ENCODE measurements around the gene GET3.
"Not testable (repeated sequence)": the region's sequence is repeated elsewhere in the genome, so short reads cannot be mapped to it uniquely, and the experiment has no call there.

GET3 gene

DNA sequence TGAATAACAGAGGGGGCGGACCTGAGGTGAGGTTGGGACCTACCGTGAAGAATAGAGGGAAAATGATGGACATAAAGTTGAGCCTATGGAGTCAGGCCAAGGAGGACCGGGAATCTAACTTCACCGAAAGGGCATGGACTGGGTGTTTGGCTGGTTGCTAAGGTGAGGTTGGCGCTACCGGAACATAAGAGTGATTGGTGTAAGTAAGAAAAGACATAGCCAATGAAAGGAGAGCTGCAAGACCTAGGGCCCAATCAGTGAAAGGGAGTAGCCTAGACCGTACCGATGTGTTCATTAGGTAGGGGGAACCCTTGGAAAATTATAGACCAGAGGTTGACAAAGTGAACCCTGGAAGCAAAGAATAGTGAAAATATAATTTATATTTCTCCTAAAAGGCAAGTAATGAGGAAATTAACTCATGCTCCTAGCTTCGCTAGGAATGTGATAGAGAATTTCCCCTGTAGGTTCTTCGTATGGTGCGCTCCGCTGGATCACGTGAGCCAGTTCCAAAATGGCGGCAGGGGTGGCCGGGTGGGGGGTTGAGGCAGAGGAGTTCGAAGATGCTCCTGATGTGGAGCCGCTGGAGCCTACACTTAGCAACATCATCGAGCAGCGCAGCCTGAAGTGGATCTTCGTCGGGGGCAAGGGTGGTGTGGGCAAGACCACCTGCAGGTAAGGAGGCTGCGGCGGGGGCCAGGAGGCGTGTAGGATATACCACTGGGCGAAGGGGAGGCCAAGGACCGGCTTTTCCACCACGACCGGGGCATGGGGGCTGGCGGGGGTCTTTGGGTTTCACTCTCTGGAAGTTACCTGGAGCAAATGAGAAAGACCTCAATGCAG lies at the start of gene GET3:
TSS of gene GET3 (plus strand) at position 503 of the 840 bp plus-strand sequence. CDS start at position 512, 9 bp downstream.
- FAIRE-seq = peak; percentile 100

GRCh38 chr19:12689012-12689411 lies 48.3 kb upstream of the GET3 start:
- no peak for FAIRE-seq

DNA sequence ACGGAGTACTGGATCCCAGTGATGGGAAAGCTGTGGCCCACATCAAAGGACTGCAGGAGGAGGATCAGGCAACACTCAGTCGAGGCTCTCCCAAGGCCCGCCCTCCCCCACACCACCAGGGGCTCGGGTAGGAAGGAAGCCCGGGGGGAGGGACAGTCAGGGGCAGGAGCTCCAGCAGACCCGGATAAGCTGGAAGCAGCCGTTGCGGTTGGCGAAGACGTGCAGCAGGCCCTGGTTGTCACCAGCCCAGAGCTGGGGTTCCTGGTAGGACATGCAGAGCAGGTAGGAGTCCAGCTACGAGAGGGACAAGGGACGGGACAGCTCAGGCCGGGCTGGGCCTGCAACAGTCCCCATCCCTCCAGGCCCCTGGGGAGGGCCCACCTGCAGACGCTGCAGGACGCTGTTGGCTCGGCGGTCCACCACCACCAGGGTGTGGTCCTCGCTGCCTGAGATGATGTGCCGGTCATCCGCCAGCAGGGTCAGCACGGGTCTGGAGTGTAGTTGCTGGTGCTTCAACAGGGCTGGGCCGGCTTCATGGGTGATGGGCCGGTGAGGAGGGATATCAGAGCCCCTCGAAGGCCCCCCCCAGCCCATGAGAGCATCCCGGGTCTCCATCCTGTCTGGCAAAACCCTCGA lies 47.6 kb upstream of the GET3 start:
- FAIRE-seq = no peak

- no peak for FAIRE-seq
Measured at GRCh38 chr19:12692960-12693359, 44.3 kb upstream of the GET3 start.

DNA sequence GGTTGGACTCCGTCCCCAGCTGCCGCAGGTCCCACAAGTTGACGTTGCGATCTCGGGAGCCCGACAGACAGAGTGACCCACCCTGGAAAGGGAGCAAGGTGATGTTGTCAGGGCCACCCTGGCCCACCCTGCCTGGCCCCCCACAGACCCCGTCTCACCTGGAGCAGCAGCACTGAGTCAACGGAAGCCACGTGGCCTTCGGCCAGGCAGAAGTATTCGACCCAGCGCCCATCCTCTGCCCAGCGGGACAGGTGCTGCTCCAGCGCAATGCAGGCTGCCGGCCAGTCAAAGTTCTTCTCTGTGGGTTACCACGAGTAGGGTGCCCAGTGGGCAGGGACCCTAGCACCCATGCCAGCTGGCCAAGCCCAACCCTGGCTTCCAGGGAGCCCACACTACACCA lies 42.7 kb upstream of the GET3 start:
- FAIRE-seq = no peak

GRCh38 chr19:12695096-12695495 lies 42.2 kb upstream of the GET3 start:
- no peak for FAIRE-seq

- no peak for FAIRE-seq
Measured at GRCh38 chr19:12695514-12695913, 41.8 kb upstream of the GET3 start.

DNA sequence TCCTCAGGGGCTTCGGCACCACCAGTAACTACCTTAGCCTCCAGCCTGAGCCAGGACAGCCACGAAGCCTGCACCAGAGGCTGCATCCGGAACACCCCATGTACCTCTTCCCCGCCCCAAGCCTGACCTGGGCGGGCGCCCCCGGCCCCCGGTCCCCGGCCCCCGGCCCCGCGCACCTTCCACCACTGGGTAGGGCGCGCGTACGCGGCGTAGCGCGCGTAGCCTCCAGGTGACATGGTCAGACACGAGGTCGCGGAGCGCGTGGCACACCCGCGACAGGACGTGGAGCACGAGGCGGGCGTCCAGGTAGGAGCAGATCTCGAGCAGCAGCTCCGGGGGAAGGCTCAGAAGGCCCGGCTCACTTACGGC lies 41.3 kb upstream of the GET3 start:
- no peak for FAIRE-seq

DNA sequence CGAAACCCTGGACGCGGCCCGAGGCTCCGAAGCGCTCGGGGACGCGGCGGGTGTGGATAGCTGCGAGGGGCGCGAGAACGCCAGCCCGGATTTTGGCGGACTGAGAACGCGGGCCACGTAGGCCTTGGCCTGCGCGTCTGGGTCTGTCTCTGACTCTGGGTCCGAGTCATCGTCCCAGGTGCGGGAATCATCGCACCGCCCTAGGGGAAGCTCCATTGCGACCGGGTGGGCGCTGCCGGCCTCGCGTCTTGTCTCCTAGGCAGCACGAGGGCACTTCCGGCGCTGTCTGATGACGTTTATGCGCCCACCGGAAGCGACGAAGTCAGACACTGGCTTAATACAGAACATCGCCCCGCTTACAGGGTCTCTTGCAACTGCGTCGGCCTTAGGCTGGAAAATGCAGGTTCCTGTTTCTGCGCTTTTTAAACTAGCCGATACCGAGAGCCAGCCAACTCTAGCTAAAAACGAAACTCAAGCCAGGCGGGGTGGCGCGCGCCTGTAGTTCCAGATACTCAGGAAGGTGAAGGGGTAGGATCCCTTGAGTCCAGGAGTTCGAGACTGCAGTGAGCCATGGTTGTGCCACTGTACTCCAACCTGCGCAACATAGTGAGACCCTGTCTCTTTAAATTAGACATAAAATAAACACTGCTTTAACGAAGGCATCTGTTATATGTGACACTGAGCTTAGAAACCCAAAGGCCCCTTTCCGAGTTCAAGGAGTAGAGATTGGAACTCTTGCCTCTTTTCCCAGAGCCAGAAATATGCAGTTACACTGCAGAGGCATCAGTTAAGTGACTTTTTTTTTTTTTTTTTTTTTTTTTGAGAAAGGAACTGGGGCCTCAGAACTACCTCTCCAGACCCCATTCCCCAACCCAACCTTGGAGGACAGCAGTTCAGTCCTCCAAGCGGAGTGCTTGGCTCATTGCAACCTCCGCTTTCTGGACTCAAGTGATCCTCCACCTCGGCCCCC lies 40.6 kb upstream of the GET3 start, which contains the start of gene FBXW9:
TSS of gene FBXW9 (minus strand) at position 266 of the 970 bp plus-strand sequence. CDS start at position 216, 50 bp downstream.
- FAIRE-seq = no peak

GRCh38 chr19:12697425-12697824 lies 39.9 kb upstream of the GET3 start:
- not testable (repeated sequence) for FAIRE-seq

- FAIRE-seq = no peak
Measured at GRCh38 chr19:12698138-12698537, 39.2 kb upstream of the GET3 start.

DNA sequence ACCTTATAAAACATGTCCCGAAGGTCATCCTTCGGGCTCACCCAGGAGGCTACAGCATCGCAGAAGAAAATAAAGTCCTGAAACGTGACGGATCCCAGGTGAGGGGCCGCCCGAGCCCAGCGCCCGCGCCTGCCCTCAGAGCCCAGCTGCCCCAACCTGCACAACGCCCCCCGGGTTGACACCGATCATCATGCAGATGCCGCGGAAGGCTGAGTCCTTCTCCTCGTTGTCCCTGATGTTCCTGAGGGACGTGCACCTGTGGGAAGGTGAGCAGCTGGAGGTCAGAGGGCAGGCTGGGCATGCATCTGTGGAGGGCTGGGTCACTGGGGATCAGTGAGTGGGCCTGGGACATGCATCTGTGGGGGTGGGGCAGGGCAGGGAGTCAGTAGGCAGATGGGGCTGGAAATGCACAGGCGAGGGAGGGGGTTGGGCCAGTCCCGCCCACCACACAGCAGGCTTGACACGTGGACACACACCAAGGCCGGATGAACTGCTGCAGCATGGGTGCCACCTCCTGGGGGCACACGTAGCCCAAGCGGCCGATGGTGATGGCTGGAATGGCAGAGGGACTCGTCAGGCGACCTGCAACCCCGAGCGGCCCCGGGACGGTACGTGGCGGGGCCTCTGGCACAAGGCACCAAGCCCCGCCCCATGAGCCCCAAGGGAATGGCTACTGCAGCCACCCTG lies 35.6 kb upstream of the GET3 start:
- no peak for FAIRE-seq

- peak; percentile 3 for FAIRE-seq
Measured at GRCh38 chr19:12703046-12703445, 34.3 kb upstream of the GET3 start.

GRCh38 chr19:12705169-12705568 lies 32.1 kb upstream of the GET3 start:
- no peak for FAIRE-seq

GRCh38 chr19:12705654-12706331 lies 31.5 kb upstream of the GET3 start:
- no peak for FAIRE-seq

- FAIRE-seq = no peak
Measured at GRCh38 chr19:12706332-12706718, 31.0 kb upstream of the GET3 start.

DNA sequence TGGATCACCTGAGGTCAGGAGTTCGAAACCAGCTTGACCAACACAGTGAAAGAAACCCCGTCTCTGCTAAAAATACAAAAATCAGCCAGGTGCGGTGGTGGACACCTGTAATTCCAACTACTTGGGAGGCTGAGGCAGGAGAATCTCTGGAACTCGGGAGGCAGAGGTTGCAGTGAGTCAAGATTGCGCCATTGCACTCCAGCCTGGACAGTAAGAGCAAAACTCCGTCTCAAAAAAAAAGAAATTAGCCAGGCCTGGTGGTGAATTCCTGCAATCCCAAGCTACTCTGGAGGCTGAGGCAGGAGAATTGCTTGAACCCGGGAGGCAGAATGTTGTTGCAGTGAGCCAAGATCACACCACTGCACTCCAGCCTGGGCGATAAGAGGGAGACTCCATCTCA lies 28.7 kb upstream of the GET3 start:
- no peak for FAIRE-seq

DNA sequence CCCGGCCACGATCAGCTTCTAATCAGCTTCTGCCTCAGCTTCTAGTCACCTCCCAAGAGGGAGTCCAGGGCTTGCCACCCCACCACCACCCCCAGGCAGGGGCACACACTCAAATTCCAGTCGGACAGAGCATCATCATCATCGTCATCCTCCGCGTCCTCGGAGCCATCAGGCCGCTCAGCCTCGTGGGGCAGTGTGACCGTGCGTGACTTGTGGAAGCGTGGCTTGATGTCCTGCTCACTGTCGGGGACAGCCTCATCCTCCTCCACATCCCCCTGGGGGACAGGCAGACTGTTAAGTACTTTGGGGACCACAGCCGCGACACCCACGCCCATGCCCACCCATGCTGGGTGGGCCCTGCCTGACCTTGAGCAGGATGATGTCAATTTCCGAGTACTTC lies 26.1 kb upstream of the GET3 start:
- FAIRE-seq = no peak

GRCh38 chr19:12712077-12712476 lies 25.2 kb upstream of the GET3 start:
- not testable (repeated sequence) for FAIRE-seq

DNA sequence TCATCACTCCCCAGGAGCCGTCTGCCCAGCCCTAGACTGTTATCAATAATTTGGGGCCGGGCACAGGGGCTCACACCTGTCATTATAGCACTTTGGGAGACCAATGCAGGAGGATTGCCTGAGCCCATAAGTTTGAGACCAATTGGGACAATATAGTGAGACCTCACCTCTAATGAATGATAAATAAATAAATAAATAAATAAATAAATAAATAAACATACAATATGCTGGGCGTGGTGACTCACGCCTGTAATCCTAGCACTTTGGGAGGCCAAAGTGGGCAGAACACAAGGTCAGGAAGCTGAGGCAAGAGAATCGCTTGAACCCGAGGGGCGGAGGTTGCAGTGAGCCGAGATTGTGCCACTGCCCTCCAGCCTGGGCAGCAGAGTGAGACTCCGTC lies 24.0 kb upstream of the GET3 start:
- FAIRE-seq = not testable (repeated sequence)

DNA sequence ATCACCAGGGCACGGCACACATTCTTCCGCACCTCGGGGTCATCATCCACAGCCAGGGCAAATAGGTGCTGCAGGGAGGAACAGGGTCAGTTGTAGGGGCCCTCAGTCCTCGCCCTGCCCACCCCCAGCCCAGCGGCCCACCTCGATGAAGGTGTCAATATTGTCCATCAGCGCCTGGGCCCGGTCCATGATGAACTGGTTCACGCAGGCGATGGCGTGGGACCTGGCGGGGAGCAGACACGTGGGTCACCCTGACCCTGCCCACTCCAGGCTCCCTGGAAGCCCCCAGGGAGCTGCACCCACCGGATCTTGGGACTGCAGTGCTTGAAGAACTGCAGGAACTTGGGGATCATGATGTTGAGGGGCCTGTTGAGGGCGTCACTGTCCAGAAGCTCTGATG lies 22.2 kb upstream of the GET3 start:
- no peak for FAIRE-seq

- no peak for FAIRE-seq
Measured at GRCh38 chr19:12715929-12716328, 21.4 kb upstream of the GET3 start.
